ENCODE results near the gene CLEC4C.
"Not testable (repeated sequence)": the region's sequence is repeated elsewhere in the genome, so short reads cannot be mapped to it uniquely, and the experiment has no call there.

The CLEC4C gene, protein sequence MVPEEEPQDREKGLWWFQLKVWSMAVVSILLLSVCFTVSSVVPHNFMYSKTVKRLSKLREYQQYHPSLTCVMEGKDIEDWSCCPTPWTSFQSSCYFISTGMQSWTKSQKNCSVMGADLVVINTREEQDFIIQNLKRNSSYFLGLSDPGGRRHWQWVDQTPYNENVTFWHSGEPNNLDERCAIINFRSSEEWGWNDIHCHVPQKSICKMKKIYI

DNA sequence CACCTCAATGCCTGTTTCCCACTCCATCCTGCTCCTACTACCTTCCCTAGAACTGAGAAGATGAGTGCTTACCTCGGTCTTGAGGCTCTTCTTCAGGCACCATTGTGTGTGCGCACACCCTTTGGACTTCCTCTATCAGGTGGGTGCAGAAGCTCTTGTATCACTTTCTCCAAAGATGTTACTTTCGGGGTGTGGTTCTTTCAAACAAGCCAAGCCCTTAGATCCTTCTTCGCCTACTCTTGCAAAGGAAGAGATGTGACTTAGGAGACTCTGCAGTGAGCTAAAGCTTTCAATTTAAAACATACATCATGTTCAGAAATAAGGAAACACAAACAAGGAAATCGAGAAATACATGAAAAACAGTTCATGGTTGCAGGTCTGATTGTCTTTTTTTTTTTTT is at the start of gene CLEC4C:
Gene CLEC4C (minus strand): TSS at position 130 of the 400 bp plus-strand sequence. CDS start 27 bp downstream, at position 103.
- DNase-seq, result no peak

DNA sequence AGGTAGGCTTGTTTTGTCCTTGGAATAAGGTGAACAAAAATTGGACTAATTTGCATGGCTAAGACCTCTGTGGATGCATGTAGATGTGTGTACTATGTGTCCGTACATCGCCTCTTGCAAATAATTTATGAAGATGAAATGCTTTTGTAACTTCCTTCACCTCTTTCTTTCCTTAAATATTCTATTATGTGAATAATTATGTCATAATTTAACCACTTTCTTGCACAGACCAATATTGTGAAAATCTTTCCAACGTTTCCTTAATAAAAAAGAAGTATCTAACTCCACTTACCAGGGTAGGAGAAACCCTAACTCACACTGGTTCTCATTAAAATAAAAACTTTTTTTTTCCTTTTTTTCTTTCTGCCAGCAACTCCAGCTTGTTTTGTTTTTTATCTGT is 46.0 kb upstream of the CLEC4C start:
- no peak for DNase-seq

DNA sequence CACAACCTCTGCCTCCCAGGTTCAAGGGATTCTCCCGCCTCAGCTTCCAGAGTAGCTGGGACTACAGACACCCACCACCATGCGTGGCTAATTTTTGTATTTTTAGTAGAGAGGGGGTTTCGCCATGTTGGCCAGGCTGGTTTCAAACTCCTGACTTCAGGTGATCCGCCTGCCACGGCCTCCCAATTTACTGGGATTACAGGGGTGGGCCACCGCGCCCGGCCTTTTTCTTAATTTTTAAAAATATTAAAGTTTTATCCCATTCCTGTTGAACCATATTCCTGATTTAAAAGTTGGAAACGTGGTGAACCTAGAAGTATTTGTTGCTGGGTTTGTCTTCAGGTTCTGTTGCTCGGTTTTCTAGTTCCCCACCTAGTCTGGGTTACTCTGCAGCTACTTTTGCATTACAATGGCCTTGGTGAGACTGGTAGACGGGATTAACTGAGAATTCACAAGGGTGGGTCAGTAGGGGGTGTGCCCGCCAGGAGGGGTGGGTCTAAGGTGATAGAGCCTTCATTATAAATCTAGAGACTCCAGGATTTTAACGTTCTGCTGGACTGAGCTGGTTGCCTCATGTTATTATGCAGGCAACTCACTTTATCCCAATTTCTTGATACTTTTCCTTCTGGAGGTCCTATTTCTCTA is 41.8 kb upstream of the CLEC4C start, which contains the start of gene NANOG:
Gene NANOG (plus strand): TSS at position 519 of the 645 bp plus-strand sequence. CDS start 213 bp downstream, outside the sequence.
- not testable (repeated sequence) for DNase-seq

DNA sequence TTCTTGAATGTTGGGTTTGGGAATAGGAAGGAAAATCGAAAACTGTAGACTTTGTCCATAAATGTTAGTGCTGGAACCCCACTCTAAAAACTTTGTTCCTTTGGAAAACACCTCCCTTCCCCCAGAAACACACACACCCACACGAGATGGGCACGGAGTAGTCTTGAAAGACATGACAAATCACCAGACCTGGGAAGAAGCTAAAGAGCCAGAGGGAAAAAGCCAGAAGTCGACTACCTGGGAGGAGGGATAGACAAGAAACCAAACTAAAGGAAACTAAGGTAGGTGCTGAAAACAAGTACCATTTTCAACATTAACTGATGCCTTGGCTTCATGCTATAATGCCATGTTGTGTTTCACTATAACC is 41.1 kb upstream of the CLEC4C start:
- no peak for DNase-seq

DNA sequence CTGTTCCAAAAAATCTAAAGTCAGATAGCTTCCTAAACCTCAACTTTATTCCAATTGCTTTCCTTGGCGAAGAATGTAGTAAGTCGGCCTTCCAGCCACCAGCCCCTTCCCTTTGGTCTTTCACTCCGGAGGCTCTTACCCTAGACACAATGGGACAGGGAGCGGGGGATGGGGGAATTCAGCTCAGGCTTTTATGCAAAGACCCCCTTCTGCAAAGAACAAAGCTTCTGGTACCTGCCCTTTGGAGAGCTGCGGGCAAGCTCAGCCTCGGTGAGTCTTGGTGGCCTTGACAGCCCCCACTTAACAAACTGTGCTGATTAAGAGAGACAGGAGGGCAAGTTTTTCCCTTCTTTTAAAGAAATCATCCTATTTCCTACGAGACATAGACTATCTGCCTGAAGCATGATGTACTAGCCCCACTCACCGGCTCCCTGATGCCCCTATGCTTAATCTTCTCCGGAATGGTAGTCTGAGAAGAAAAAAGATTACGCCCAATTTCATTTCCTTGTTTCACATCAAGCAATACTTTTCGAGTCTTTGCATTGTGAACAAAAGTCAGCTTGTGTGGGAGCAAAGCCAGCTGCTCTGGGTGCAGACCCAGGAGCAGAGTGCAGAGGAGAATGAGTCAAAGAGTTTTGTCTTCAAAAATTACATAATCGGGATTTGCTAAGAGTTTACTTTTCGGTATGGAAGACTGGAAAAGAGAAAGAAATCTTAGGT is 40.6 kb upstream of the CLEC4C start:
- no peak for DNase-seq

DNA sequence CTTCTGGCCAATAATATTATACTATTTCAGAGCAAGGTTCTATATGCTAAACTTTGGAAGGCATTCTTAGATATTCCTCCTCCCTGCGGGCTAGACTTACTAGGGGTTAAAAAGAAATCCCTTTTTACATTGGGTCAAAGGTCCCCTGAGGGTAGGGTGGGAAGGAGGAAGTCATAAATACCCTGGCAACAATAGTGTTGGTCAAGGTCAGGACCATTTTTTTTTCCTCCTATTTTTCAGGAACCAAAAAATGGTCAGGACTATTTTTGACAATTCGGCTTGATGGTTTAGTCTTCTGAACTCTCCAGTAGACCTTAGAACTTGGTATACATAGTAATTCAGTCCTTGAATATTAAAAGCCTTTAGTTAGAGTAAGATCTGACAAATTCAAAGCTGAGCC is 37.5 kb upstream of the CLEC4C start:
- no peak for DNase-seq

DNA sequence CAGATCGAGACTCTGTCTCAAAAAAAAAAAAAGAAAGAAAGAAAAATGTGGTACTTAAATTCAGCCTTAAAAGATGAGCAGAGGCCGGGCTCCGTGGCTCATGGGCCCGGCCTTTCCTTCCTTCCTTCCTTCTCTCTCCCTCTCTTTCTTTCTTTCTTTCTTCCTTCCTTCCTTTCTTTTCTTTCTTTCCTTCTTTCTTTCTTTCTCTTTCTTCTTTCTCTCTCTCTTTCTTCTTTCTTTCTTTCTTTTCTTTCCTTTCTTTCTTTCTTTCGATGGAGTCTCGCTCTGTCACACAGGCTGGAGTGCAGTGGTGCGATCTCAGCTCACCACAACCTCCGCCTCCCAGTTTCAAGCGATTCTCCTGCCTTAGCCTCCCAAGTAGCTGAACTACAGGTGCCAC is 36.3 kb upstream of the CLEC4C start:
- DNase-seq, result not testable (repeated sequence)

DNA sequence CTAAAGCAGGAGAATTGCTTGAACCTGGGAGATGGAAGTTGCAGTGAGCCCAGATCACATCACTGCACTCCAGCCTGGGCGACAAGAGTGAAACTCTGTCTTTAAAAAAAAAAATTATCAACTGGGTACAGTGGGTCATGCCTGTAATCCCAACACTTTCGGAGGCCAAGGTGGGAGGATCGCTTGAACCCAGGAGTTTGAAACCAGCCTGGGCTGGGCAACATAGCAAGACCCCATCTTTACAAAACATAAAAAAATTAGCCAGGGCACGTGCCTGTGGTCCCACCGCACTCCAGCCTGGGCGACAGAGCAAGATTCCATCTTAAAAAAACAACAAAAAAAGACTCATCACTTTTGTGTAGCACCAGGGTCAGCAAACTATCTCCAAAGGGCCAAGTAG is 34.9 kb upstream of the CLEC4C start:
- no peak for DNase-seq

DNA sequence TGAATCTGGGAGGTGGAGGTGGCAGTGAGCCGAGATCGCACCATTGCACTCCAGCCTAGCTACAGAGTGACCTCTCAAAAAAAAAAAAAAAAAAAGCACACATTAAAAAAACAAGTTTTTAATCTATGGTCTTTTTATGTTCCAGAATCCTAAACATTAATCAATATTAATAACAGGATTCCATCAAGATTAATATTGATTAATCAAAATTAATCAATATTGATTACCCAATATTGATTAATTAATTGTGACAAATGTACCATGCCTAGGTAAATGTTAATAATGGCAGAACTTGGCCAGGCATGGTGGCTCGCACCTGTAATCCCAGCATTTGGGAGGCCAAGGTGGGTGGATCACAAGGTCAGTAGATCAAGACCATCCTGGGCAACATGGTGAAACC is 34.1 kb upstream of the CLEC4C start:
- DNase-seq, result no peak

DNA sequence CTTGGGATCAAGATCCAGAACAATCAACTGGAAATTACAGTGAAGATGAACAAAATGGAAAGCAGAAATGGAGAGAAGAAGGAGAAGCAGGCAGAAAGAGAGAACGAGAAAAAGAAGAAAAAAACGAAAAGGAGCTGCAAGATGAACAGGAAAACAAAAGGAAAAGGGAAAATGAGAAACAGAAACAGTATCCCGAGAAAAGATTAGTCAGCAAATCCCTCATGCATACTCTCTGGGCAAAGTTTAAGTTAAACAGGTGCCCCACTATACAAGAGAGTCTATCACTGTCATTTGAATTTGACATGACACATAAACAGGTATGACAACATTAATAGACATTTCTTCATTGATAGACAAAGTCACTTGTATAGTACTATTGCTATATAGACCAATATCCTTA is 22.8 kb upstream of the CLEC4C start:
- DNase-seq, result no peak

DNA sequence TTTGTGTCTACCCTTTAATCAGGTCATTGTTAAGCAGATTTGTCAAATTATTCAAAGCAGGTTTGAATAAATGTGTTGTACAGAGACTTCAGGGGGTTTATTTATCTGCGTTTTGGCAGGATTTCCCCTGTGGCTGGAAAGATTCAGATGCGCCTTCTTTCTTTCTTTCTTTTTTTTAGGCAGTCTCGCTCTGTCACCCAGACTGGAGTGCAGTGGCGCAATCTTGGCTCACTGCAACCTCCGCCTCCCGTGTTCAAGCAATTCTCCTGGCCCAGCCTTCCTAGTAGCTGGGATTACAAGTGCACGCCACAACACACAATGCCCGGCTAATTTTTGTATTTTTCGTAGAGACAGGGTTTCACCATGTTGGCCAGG is 11.6 kb upstream of the CLEC4C start:
- no peak for DNase-seq

DNA sequence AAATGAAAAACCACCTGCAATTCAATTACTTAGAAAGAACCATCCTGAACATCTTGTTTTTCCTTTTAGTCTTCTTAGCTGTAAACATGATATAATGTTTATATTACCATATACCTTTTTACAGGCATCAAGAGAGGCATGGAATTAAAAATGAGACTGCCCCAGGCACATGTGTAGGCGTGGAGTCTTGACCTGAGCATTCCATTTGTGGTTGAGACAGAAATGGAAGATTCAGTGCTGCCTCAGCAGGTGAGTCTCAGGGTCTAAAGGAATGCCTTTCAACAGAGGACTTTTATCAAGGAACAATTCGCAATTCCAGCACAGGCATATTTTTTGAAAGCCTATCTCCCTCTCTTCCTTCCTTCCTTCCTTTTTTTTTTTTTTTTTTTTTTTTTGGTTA is 9.8 kb upstream of the CLEC4C start:
- no peak for DNase-seq

DNA sequence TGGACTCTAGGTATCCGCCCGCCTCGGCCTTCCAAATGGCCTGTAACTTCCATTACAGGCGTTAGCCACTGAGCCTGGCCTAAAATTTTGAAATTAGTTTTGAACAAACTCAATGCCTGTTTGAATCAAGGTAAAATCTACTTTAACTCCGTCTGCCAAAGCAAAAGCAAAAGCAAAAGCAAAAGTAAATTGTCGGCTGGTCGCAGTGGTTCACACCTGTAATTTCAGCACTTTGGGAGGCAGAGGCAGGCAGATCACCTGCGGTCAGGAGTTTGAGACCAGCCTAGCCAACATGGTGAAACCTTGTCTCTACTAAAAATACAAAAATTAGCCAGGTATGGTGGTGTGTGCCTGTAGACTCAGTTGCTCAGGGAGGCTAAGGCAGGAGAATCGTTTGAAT is 8.5 kb upstream of the CLEC4C start:
- DNase-seq, result peak; percentile 18

DNA sequence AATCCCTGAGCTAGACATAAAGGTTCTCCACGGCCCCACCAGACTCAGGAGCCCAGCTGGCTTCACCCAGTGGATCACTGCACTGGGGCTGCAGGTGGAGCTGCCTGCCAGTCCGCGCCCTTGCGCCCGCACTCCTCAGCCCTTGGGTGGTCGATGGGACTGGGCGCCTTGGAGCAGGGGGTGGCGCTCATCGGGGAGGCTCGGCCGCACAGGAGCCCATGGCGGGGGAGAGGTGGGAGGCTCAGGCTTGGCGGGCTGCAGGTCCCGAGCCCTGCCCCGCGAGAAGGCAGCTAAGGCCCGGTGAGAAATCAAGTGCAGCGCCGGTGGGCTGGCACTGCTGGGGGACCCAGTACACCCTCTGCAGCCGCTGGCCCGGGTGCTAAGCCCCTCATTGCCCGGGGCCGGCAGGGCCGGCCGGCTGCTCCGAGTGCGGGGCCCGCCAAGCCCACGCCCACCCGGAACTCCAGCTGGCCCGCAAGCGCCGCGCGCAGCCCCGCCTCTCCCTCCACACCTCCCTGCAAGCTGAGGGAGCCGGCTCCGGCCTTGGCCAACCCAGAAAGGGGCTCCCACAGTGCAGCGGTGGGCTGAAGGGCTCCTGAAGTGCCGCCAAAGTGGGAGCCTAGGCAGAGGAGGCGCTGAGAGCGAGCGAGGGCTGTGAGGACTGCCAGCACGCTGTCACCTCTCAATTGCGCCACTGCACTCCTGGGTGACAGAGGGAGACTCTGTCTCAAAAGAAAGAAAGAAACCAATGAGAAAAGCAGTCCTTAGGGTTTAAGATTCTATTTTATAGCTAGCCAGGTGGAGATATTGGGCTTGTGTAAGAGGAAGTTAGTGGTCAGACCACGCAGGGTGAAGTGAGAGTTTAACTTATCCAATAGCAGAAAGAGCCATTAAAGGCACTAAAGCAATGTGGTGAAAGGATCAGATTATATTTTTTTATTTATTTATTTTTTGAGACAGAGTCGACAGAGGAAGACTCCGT is 5.1 kb upstream of the CLEC4C start:
- not testable (repeated sequence) for DNase-seq

DNA sequence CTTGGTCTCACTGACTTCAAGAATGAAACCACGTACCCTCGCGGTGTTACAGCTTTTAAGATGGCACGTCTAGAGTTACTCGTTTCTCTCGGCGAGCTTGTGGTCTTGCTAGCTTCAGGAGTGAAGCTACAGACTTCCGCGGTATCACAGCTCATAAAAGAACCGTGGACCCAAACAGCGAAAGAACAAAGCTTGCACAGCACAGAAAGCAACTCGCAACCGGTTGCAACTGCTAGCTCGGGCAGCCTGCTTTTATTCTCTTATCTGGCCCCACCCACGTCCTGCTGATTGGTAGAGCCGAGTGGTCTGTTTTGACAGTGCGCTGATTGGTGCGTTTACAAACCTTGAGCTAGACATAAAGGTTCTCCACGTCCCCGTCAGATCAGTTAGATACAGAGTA is 4.2 kb upstream of the CLEC4C start:
- no peak for DNase-seq

DNA sequence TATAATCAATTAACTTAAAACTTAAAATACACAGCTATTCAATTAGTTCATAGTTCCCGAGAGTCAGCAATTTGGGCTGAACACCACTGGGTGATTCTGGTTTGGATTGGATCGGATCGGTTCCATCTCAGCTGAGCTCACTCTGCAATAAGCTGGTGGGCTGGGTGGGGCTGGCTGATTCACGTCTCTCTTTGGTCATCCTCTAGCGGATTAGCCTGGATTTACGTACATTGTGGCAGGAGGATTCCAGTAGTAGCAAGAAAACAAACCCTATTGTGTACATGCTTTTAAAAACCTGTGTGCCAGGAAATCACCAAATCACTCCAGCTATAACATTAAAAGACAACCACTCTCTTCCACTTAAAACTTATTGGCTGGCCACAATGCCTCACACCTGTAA is 3.2 kb upstream of the CLEC4C start:
- DNase-seq, result no peak

DNA sequence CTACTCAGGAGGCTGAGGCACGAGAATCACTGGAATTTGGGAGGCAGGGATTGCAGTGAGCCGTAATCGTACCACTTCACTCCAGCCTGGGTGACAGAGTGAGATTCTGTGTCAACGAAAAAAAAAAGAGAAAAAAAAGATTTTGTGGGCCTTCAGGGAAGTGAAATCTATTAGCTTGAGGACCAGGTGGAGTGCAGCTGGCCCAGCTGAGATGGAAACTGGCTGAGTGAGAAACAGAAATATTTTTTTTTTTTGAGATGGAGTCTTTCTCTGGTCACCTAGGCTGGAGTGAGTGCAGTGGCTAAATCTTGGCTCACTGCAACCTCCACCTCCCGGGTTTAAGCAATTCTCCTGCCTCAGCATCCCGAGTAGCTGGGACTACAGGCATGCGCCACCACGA is 2.3 kb upstream of the CLEC4C start:
- no peak for DNase-seq

DNA sequence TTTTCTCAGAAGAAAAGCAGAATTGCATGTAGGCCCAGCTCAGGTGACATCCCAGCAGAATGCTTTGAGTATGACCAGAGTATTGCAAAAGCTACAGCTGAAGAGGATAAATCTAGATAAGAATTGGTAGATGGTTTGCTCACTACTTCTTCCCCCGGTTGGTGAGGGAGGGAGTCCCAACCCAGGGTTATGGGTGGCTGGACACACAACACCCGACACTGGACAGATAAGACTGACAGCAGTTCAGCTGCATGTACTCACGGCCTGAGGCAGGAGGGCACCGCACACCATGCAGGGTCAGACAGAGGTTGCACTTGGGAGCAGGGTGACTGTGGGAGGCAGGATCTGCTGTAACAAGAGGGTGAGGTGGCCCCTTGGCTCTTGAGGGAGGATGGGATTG is 1.7 kb upstream of the CLEC4C start:
- DNase-seq, result no peak

DNA sequence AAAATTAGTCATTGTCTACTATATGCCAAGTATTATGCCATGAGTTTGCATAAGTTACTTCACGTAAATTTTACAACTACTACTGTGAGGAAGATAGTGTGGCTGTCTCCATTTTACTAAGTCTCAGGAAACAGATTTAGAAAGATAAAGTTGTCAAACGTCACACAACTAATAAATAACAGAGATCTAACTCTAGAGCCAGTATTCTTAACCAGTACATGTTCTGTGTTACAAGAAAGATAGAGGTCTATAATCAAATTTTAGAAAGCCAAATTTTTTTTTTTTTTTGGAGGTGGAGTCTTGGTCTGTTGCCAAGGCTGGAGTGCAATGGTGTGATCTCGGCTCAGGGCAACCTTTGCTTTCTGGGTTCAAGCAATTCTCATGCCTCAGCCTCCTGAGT is 14.2 kb downstream of the CLEC4C start:
- no peak for DNase-seq

DNA sequence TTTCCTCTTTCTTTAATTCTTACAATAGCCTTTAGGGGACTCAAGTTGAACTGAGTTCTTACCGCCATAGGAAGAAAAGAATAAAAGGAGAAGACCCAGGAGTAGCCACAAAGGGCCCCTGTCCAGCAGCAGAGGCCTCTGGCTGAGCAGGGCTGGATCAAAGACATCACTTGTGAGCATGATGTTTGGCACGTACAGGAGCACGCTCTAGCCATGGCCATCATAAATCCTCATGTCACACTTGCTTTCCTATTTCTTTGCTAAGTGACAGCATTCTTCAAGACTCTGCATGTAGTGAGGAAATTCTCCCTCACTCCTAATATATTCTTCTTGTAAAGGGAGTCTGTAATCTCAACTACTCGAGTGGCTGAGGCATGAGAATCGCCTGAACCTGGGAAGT is 15.7 kb downstream of the CLEC4C start:
- DNase-seq, result no peak

DNA sequence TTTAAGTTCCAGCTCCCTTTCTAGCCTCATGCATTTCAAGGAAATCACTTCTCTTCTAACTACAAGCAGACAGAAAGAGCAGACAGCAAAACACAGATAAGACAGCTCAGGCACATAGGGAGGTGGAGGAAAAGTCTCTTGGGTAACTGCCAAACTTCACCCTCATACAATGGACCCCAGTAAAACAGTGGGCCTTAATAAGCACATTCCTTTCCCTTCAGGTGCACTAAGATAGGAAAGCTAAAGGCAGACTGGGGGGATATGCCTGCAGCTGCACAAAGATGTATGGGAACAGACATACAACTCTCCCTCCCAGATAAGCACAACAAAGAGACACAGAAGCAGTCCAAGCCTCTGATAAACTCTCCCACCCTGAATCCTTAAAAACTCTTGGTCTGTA is 16.2 kb downstream of the CLEC4C start:
- DNase-seq, result not testable (repeated sequence)

DNA sequence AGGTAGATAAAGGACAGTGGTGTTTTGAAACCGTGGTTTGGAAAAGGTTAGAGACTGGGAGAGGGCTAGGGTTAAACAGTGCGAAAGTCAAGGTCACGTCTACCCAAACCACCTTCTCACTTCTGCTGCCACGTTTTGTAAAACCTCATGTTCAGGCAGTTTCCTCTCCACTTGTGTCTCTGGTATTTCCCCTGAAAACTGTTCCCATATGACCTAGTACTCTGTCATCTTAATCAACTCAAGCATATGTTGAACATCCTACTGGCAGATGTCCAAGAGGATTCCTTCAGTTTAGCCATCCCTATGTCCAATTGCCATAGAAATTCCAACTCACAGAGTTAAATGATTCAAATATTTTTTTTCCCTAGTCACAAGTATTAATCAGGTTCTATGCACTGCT is 17.4 kb downstream of the CLEC4C start:
- no peak for DNase-seq

DNA sequence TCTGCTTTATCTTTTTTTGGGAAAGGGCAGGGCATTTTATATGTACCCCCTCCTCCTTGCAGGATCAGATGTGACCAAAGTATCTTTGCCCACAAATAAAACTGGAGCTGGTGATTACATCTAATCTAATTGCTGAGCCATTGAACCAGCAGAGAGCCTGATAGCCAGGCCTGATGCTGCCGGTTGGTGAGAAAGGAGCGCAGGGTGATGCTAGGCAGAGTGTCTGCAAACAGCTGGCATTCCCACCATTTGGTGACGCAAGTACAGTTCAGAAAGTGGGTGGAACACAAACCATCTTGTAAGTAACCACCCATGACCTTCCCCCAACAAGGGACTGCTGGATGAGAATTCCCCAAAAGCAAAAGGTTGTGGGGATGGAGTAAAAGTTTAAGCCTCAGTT is 23.2 kb downstream of the CLEC4C start:
- no peak for DNase-seq

All from activated CD4-positive, alpha-beta T cell treated with anti-CD3 and anti-CD28 coated beads, Interleukin-2, amount 50 U/mL, for 16 hours (primary cell).